ENCODE results near the gene RBM14. TPM values are rescaled to one million over a fixed set of nuclear protein-coding genes. Genes with fewer than 3 reads are reported as not detected.
A peak's percentile ranks its signal among the peaks of the same experiment; 100 is the strongest.
"Not testable (repeated sequence)": the region's sequence is repeated elsewhere in the genome, so short reads cannot be mapped to it uniquely, and the experiment has no call there.

Gene RBM14
- total and polyA plus RNA-seq, 8 donors: 64.2 to 94.1 (median 88.3) TPM

DNA sequence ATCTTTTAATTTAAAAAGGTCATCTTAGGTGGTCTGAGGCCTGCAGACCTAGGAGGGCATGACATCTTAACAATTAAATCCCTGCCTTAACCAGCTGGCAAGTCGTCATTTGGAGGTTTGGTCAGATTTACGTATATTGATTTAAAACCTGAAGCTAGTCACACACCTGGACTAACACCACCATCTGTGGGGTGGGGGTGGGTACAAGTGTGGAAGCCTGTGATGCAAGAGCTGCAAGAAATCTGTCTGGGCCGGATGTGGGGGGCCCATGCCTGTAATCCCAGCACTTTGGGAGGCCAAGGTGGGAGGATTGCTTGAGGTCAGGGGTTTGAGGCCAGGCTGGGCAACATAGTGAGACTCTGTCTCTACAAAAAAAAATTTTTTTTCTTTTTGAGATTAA lies 35.2 kb upstream of the RBM14 start:
- Histone ChIP-seq H3K36me3 (no peaks in the 10 kb centered on the region), H3K9me3 (peaks cover 0 to 11% of the 10 kb centered on the region in 2 donors), H3K27me3 (no peaks in the 10 kb centered on the region), H3K27ac (no peak overlapping the region), H3K4me3 (no peak overlapping the region), H3K4me1 (peaks cover 0 to 7% of the 10 kb centered on the region in 2 donors)
- intact Hi-C loops (cut with DNase I): loop anchor here in 1 of 2 donors (10.0 kb wide), 1 partner anchor 104 kb away; no protein-coding TSS in a partner anchor
- TF ChIP-seq, protein P1, sequence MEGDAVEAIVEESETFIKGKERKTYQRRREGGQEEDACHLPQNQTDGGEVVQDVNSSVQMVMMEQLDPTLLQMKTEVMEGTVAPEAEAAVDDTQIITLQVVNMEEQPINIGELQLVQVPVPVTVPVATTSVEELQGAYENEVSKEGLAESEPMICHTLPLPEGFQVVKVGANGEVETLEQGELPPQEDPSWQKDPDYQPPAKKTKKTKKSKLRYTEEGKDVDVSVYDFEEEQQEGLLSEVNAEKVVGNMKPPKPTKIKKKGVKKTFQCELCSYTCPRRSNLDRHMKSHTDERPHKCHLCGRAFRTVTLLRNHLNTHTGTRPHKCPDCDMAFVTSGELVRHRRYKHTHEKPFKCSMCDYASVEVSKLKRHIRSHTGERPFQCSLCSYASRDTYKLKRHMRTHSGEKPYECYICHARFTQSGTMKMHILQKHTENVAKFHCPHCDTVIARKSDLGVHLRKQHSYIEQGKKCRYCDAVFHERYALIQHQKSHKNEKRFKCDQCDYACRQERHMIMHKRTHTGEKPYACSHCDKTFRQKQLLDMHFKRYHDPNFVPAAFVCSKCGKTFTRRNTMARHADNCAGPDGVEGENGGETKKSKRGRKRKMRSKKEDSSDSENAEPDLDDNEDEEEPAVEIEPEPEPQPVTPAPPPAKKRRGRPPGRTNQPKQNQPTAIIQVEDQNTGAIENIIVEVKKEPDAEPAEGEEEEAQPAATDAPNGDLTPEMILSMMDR (IDR thresholded peaks at IDR 0.05): no peak
- ATAC-seq: no peak
- DNase-seq: peak in 1 of 4 donors; percentile 37

DNA sequence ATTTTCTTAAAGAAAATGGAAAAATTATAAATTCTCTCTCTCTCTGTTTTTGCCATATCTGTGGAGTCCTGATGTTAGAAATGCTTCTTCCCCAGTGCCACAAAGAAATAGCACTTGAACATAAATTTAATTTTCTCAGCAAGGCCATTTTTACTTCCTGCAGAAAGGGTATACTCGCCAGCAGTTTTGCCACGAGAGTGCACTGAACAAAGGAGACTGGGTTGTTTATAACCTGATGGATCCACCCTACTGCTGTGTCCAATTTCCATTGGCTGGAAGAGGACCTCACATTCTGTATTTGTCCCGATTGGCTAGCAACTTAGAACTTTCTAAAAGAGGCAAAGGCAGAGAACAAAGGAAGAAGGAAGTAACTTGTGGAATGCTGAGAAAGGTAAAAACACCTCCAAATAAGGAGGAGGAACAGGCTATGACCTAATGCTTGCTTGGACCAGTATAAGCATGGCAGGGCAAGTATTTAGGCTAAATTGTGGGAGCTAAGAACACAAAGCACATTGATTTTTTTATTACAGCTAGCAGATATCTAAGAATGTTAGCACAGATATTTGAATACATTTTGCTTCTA lies 33.8 kb upstream of the RBM14 start:
- intact Hi-C loops (cut with DNase I): loop anchor here in 1 of 2 donors (10.0 kb wide), 1 partner anchor 102 kb away; no protein-coding TSS in a partner anchor
- not testable (repeated sequence) for H3K27me3 ChIP-seq, ATAC-seq, H3K36me3 ChIP-seq, H3K4me1 ChIP-seq, DNase-seq, H3K4me3 ChIP-seq, H3K27ac ChIP-seq
- H3K9me3 ChIP-seq: peaks cover 0 to 11% of the 10 kb centered on the region in 2 donors

DNA sequence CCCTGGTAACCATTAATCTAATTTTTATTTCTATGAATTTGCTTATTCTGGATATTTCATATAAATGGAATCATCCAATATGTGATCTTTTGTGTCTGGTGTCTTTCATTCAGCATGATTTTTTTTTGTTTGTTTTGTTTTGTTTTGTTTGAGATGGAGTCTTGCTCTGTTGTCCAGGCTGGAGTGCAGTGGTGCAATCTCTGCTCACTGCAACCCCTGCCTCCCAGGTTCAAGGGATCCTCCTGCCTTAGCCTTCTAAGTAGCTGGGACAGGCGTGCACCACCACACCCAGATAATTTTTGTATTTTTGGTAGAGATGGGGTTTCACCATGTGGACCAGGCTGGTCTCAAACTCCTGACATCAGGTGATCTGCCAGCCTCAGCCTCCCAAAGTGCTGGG lies 31.0 kb upstream of the RBM14 start:
- not testable (repeated sequence) for H3K4me3 ChIP-seq, H3K36me3 ChIP-seq, H3K4me1 ChIP-seq, ATAC-seq, H3K27me3 ChIP-seq, H3K27ac ChIP-seq
- intact Hi-C loops (cut with DNase I): loop anchor here in 1 of 2 donors (10.0 kb wide), 1 partner anchor 99 kb away; no protein-coding TSS in a partner anchor
- peak in 1 of 4 donors; percentile 3 for DNase-seq
- peaks cover 0 to 11% of the 10 kb centered on the region in 2 donors for H3K9me3 ChIP-seq

DNA sequence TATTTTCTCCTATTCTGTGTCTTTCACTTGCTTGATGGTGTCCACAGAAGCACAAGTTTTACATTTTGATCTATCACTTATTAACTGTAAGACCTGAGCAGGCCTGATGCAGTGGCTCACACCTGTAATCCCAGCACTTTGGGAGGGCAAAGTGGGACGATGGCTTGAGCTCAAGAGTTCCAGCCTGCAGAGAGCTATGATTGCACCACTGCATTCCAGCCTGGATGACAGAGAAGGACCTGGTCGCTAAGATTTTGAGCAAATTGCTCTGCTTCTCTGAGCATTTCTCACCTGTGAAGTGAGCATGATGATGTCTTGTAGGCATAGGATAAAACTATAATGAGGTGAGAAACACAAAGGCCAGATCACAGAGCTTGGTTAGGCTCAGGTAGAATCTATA lies 30.3 kb upstream of the RBM14 start:
- H3K4me1 ChIP-seq: no peaks in the 10 kb centered on the region
- H3K27ac ChIP-seq: no peak overlapping the region
- H3K27me3 ChIP-seq: no peaks in the 10 kb centered on the region
- H3K36me3 ChIP-seq: no peaks in the 10 kb centered on the region
- H3K4me3 ChIP-seq: no peak overlapping the region
- peaks cover 0 to 11% of the 10 kb centered on the region in 2 donors for H3K9me3 ChIP-seq
- intact Hi-C loops (cut with DNase I): loop anchor here in 1 of 2 donors (10.0 kb wide), 1 partner anchor 99 kb away; no protein-coding TSS in a partner anchor
- DNase-seq (no peak), ATAC-seq (no peak)
- TF ChIP-seq, protein P1 (IDR thresholded peaks at IDR 0.05): no peak

DNA sequence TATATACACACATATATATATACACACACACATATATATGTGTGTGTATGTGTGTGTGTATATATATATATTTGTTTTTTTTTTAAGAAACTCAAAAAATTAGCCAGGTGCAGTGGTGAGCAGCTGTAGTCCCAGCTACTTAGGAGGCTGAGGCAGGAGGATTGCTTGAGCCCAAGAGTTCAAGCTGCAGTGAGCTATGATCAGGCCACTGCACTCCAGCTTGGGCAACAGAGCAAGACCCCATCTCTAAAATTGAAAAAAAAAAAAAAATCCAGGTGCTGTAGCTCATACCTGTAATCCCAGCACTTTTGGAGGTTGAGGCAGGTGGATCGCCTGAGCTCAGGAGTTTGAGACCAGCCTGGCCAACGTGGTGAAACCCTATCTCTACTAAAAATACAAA lies 27.1 kb upstream of the RBM14 start:
- not testable (repeated sequence) for H3K9me3 ChIP-seq, H3K27ac ChIP-seq, H3K36me3 ChIP-seq, DNase-seq, ATAC-seq, H3K4me3 ChIP-seq, H3K27me3 ChIP-seq
- H3K4me1 ChIP-seq: peaks cover 5 to 17% of the 10 kb centered on the region in 2 donors
- intact Hi-C loops (cut with DNase I): loop anchor here in 1 of 2 donors (10.0 kb wide), 1 partner anchor 95 kb away; no protein-coding TSS in a partner anchor

DNA sequence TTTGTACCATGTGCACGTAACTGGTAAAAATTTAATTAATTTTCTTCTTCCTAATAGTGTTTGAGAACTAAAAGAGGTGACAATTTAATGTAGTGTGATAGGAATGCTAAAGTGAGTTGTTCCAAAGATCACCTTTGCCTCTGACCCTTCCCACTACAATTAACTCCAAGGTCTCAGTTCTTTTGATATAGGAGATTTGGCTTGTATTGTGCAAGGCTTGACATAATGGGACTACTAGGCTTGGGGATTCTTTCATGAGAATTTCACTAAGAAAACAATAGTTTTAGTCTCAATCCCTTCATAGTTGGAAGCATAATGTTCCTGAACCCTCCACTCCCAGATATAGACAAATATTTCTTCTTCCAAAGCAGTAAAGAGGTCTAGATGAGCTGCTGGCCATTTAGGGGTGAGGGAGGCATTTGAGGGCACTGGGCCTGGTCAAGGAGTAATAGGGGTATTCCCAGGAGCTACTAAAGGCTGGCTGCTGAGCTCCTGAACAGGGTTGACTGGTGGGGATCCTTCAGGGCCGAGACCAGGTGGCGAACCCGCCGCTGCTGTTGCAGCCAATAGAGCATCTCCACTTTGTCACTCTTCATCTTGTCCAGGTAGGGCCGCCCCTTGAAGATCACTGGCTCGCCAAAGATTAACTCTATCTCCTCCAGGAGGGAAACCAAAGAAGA lies 26.3 kb upstream of the RBM14 start:
- H3K36me3 ChIP-seq: no peaks in the 10 kb centered on the region
- ATAC-seq: no peak
- no peak overlapping the region for H3K4me3 ChIP-seq
- TF ChIP-seq, protein P1 (IDR thresholded peaks at IDR 0.05): no peak
- no peak overlapping the region for H3K27ac ChIP-seq
- peaks cover 9 to 25% of the 10 kb centered on the region in 2 donors for H3K4me1 ChIP-seq
- H3K9me3 ChIP-seq: no peaks in the 10 kb centered on the region
- DNase-seq: peak in 1 of 4 donors; percentile 34
- intact Hi-C loops (cut with DNase I): loop anchor here in 1 of 2 donors (10.0 kb wide), 1 partner anchor 95 kb away; no protein-coding TSS in a partner anchor
- no peaks in the 10 kb centered on the region for H3K27me3 ChIP-seq

All from left lung (tissue), 10 donors.